Endothelial cell of umbilical vein (primary cell): Measurements from ENCODE around the gene NUDT17. TPM values are rescaled to one million over a fixed set of nuclear protein-coding genes. Genes with fewer than 3 reads are reported as not detected.
"Not testable (repeated sequence)": the region's sequence is repeated elsewhere in the genome, so short reads cannot be mapped to it uniquely, and the experiment has no call there.

Experiments
- BruUV-seq: library from RNA; stranded (reverse); fragments of 400-500 nt; replicated peaks from 2 replicates; lab custom pipeline; 2021; lab: Mats Ljungman, UMichigan
- CTCF ChIA-PET: fragments of 300-600, 350-600 bp; sonication (Branson Sonifier 250); formaldehyde crosslinking; loops from one replicate; lab custom pipeline; 2021; ENCODE audit warnings: antibody characterized with exemption, inconsistent platforms; lab: Charles Lee
- POLR2A ChIA-PET: fragments of 300-600, 350-600 bp; sonication (Branson Sonifier 250); formaldehyde crosslinking; loops from one replicate; lab custom pipeline; 2021; ENCODE audit warnings: antibody characterized with exemption, inconsistent platforms; lab: Charles Lee
- DNase-seq: peaks from one replicate; pipeline ENCODE4 v3.0.0-alpha.2; 2011; ENCODE audit warnings: low read depth, low spot score
- FAIRE-seq: peaks from 2 replicates; lab custom pipeline; 2011; peaks lifted over from hg19 to GRCh38; lab: Jason Lieb, UNC
- H2AFZ ChIP-seq: 2 replicates; pipeline ENCODE4 v1.6.0; 2012; ENCODE audit warnings: low read depth, low read length, control low read depth, inconsistent platforms
- H3K27ac ChIP-seq: 2 replicates; pipeline ENCODE4 v1.5.1; 2011; ENCODE audit warnings: low read depth, mild to moderate bottlenecking, control low read depth, low read length, moderate library complexity; ENCODE audit not compliant: insufficient read depth
- H3K27me3 ChIP-seq, 2 experiments: 2 replicates each; pipeline versions ENCODE4 v1.6.0 to v1.6.1; 2011; ENCODE audit warnings: low read length in 2 of 2, mixed read lengths in 1 of 2; ENCODE audit not compliant: control insufficient read depth in 2 of 2, insufficient read depth in 2 of 2
- H3K36me3 ChIP-seq, 2 experiments: 2 replicates in 1 of 2; 3 replicates in 1 of 2; pipeline ENCODE4 v1.5.1; 2011; ENCODE audit warnings: low read length in 2 of 2, mild to moderate bottlenecking in 1 of 2, moderate library complexity in 1 of 2; ENCODE audit not compliant: control insufficient read depth in 2 of 2, insufficient read depth in 2 of 2; ENCODE audit errors: extremely low read depth in 1 of 2
- H3K4me1 ChIP-seq: 3 replicates; pipeline ENCODE4 v1.5.1; 2011; ENCODE audit warnings: mild to moderate bottlenecking, low read length; ENCODE audit not compliant: control insufficient read depth, insufficient read depth; ENCODE audit errors: extremely low read depth
- H3K4me2 ChIP-seq: 2 replicates; pipeline ENCODE4 v1.6.1; 2011; ENCODE audit warnings: low read length, control low read depth, mixed read lengths; ENCODE audit not compliant: insufficient read depth
- H3K4me3 ChIP-seq, 3 experiments: fragments of 200-600 bp in 1 of 3; sonication (generic), shearing (Covaris generic) in 1 of 3; replicated peaks in 1 of 3; 2 replicates each; pipeline ENCODE4 v1.5.1; 2011 to 2016; ENCODE audit warnings: control low read depth in 3 of 3, low read length in 3 of 3, mild to moderate bottlenecking in 2 of 3, inconsistent platforms in 1 of 3, low read depth in 1 of 3, moderate library complexity in 1 of 3; ENCODE audit not compliant: insufficient read depth in 1 of 3
- H3K79me2 ChIP-seq: 2 replicates; pipeline ENCODE4 v1.6.0; 2012; ENCODE audit warnings: low read length, inconsistent platforms; ENCODE audit not compliant: control insufficient read depth, insufficient read depth
- H3K9ac ChIP-seq: replicated peaks from 2 replicates; pipeline ENCODE3; 2011; ENCODE audit warnings: low read length, control low read depth; ENCODE audit not compliant: insufficient read depth; ENCODE audit errors: extremely low read depth
- H3K9me1 ChIP-seq: replicated peaks from 3 replicates; pipeline ENCODE4 v1.6.0; 2011; ENCODE audit warnings: mild to moderate bottlenecking, low read length; ENCODE audit not compliant: control insufficient read depth, insufficient read depth; ENCODE audit errors: extremely low read depth
- H3K9me3 ChIP-seq: replicated peaks from 2 replicates; pipeline ENCODE4 v1.5.1; 2012; ENCODE audit warnings: low read length, inconsistent platforms; ENCODE audit not compliant: control insufficient read depth, insufficient read depth
- H4K20me1 ChIP-seq: replicated peaks from 2 replicates; pipeline ENCODE3; 2011; ENCODE audit warnings: mild to moderate bottlenecking, low read length; ENCODE audit not compliant: control insufficient read depth, insufficient read depth; ENCODE audit errors: extremely low read depth
- dilution Hi-C: fragments of 300-500 bp; cut with MboI; formaldehyde crosslinking; loops from one replicate; pipeline ENCODE4 v1.15.0; 2019; ENCODE audit warnings: low sequenced_read_pairs; ENCODE audit not compliant: extremely low pct_ligation_motif_present
- intact Hi-C: fragments of 100-400 bp; cut with micrococcal nuclease; formaldehyde crosslinking; loops from one replicate; pipeline ENCODE4 v1.10.0; 2022
- polyA plus RNA-seq, 4 experiments: library from polyadenylated mRNA; depleted of rRNA in 3 of 4; stranded (reverse) in 3 of 4; unstranded in 1 of 4; fragments of >200 nt; gene quantifications; 2 replicates each; pipeline versions ENCODE4 v1.2.1 to v1.2.3, GENCODE V29; 2011 to 2012; ENCODE audit warnings: missing spikeins in 1 of 4
- total RNA-seq: library from RNA; stranded (reverse); gene quantifications from 2 replicates; pipeline ENCODE4 v1.2.3, GENCODE V29; 2021

The NUDT17 gene
- total and polyA plus RNA-seq, 2 donors (not counting 3 experiments of a cell fraction or from before 2014, with no cell fraction given): 3.6 to 9.0 TPM

DNA sequence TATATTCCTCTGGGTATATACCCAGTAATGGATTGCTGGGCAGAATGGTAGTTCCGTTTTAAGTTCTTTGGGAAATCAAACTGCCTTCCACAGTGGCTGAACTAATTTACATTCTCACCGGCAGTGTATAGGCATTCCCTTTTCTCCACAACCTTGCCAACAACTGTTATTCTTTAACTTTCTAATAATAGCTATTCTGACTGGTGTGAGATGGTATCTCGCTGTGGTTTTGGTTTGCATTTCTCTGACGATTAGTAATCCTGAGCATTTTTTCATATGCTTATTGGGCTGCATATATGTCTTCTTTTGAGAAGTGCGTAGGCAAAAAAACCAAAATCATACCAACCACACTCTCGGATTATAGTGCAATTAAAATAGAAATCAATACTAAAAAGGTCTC is 27.3 kb upstream of the NUDT17 start:
- H3K9ac ChIP-seq, H3K27ac ChIP-seq, H3K9me1 ChIP-seq, dilution Hi-C loops, H4K20me1 ChIP-seq, BruUV-seq, H3K36me3 ChIP-seq, H2AFZ ChIP-seq, intact Hi-C loops, DNase-seq, H3K27me3 ChIP-seq, H3K9me3 ChIP-seq, POLR2A ChIA-PET, CTCF ChIA-PET, H3K4me2 ChIP-seq, H3K4me1 ChIP-seq, H3K4me3 ChIP-seq, FAIRE-seq: not testable (repeated sequence)
- peaks cover 14% of the 10 kb centered on the region for H3K79me2 ChIP-seq

DNA sequence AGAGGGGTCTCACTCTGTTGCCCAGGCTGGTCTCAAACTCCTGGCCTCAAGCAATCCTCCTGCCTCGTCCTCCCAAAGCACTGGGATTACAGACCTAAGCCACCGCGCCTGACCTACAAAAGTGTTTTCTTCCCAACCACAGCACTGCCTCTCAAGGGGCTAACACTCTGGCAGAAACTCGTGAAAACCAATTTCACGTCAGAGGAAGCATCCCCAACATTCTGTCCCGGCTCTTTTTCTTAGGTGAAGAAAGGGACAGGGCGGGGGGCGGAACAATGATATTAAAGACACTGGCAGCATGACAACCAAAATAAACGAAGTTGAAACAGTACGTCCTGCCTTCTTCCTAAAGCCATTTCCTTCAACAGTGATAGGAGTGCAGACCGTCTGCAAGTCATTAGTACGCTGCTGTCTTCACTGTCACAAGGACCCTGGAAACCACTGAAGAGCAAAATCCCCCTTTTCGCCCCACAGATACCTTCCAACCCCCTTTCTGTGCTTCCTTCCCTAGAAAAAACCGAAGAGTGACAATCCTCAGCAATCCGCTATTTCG is 22.6 kb upstream of the NUDT17 start:
- H2AFZ ChIP-seq, BruUV-seq, FAIRE-seq, H3K9me3 ChIP-seq, dilution Hi-C loops, DNase-seq, H3K4me3 ChIP-seq, H3K9ac ChIP-seq, H4K20me1 ChIP-seq, H3K27me3 ChIP-seq, H3K27ac ChIP-seq, POLR2A ChIA-PET, CTCF ChIA-PET, H3K4me2 ChIP-seq, H3K9me1 ChIP-seq: not testable (repeated sequence)
- Histone ChIP-seq H3K4me1 (peaks cover 10% of the 10 kb centered on the region), H3K79me2 (peaks cover 30% of the 10 kb centered on the region), H3K36me3 (peaks cover 6 to 11% of the 10 kb centered on the region in 2 experiments)
- intact Hi-C loops: loop anchor here (10.0 kb wide), 1 partner anchor 68 kb away; no protein-coding TSS in a partner anchor
